HepG2 (cell line): Measurements from ENCODE around the gene GTSF1L. TPM values are rescaled to one million over a fixed set of nuclear protein-coding genes. Genes with fewer than 3 reads are reported as not detected.

Experiments
- AGO1 ChIP-seq: fragments of 200-400 bp; formaldehyde crosslinking; IDR thresholded peaks from 2 replicates; pipeline ENCODE4 v1.6.1; 2017; ENCODE audit warnings: mild to moderate bottlenecking, low read depth, low read length, moderate library complexity; ENCODE audit not compliant: poor library complexity, severe bottlenecking
- ATF7 ChIP-seq, 2 experiments: fragments of 450-650 bp in 1 of 2; sonication (generic) in 1 of 2; formaldehyde crosslinking in 1 of 2; IDR thresholded peaks; 2 replicates each; pipeline versions ENCODE4 v1.4.0 to v1.6.1; 2016 to 2020; ENCODE audit warnings: antibody characterized with exemption in 1 of 2, mild to moderate bottlenecking in 1 of 2, missing genetic modification reagents in 1 of 2
- DMTF1 ChIP-seq: sonication (generic); formaldehyde crosslinking; IDR thresholded peaks from 2 replicates; pipeline ENCODE4 v1.4.0; 2020; ENCODE audit warnings: mild to moderate bottlenecking, missing genetic modification reagents
- HDAC1 ChIP-seq: sonication (generic); formaldehyde crosslinking; IDR thresholded peaks from 2 replicates; pipeline ENCODE4 v1.5.1; 2020; ENCODE audit warnings: mild to moderate bottlenecking, missing genetic modification reagents
- HIVEP1 ChIP-seq: sonication (generic); formaldehyde crosslinking; IDR thresholded peaks from 2 replicates; pipeline ENCODE4 v1.4.0; 2020; ENCODE audit warnings: mild to moderate bottlenecking, missing genetic modification reagents
- HOXA7 ChIP-seq: sonication (generic); formaldehyde crosslinking; IDR thresholded peaks from 2 replicates; pipeline ENCODE4 v1.8.1; 2022; ENCODE audit warnings: mild to moderate bottlenecking, missing genetic modification reagents, moderate library complexity
- HOXA9 ChIP-seq: sonication (generic); formaldehyde crosslinking; IDR thresholded peaks from 2 replicates; pipeline ENCODE4 v1.8.1; 2022; ENCODE audit warnings: missing genetic modification reagents, mild to moderate bottlenecking, moderate library complexity, borderline replicate concordance
- KIAA2018 ChIP-seq: sonication (generic); formaldehyde crosslinking; IDR thresholded peaks from 2 replicates; pipeline ENCODE4 v1.5.0; 2020; ENCODE audit warnings: mild to moderate bottlenecking, missing genetic modification reagents, borderline replicate concordance
- KLF15 ChIP-seq: sonication (generic); formaldehyde crosslinking; IDR thresholded peaks from 2 replicates; pipeline ENCODE4 v1.8.1; 2023; ENCODE audit warnings: borderline replicate concordance, mild to moderate bottlenecking, inconsistent platforms, missing genetic modification reagents, mixed read lengths
- MTA1 ChIP-seq: sonication (generic); formaldehyde crosslinking; IDR thresholded peaks from 2 replicates; pipeline ENCODE4 v1.4.0; 2020; ENCODE audit warnings: missing genetic modification reagents, mild to moderate bottlenecking, borderline replicate concordance
- NFATC3 ChIP-seq: sonication (generic); formaldehyde crosslinking; IDR thresholded peaks from 2 replicates; pipeline ENCODE4 v1.5.1; 2020; ENCODE audit warnings: mild to moderate bottlenecking, missing genetic modification reagents
- POGZ ChIP-seq: sonication (generic); formaldehyde crosslinking; IDR thresholded peaks from 2 replicates; pipeline ENCODE4 v1.4.0; 2020; ENCODE audit warnings: mild to moderate bottlenecking, missing genetic modification reagents
- SKI ChIP-seq: fragments of 450-650 bp; IDR thresholded peaks from one replicate; pipeline ENCODE4 v1.6.1; 2018; ENCODE audit warnings: mild to moderate bottlenecking; ENCODE audit not compliant: partially characterized antibody
- XRCC5 ChIP-seq: fragments of 200-400 bp; formaldehyde crosslinking; optimal IDR thresholded peaks from 2 replicates; pipeline ENCODE3; 2017; ENCODE audit warnings: mild to moderate bottlenecking, low read length
- ZNF232 ChIP-seq: sonication (generic); formaldehyde crosslinking; IDR thresholded peaks from 2 replicates; pipeline ENCODE4 v1.4.0; 2020; ENCODE audit warnings: missing genetic modification reagents, borderline replicate concordance
- ZNF724P ChIP-seq: sonication (generic); formaldehyde crosslinking; IDR thresholded peaks from 2 replicates; pipeline ENCODE4 v1.8.0; 2022; ENCODE audit warnings: missing genetic modification reagents, borderline replicate concordance
- ZNF772 ChIP-seq: sonication (generic); formaldehyde crosslinking; IDR thresholded peaks from 2 replicates; pipeline ENCODE4 v1.5.0; 2020; ENCODE audit warnings: mild to moderate bottlenecking, missing genetic modification reagents
- ZNF776 ChIP-seq: sonication (generic); formaldehyde crosslinking; IDR thresholded peaks from 2 replicates; pipeline ENCODE4 v1.4.0; 2020; ENCODE audit warnings: mild to moderate bottlenecking, missing genetic modification reagents
- ZNF891 ChIP-seq: sonication (generic); formaldehyde crosslinking; IDR thresholded peaks from 2 replicates; pipeline ENCODE4 v1.5.0; 2020; ENCODE audit warnings: mild to moderate bottlenecking, missing genetic modification reagents
- ZSCAN21 ChIP-seq: sonication (generic); formaldehyde crosslinking; IDR thresholded peaks from 2 replicates; pipeline ENCODE4 v1.8.0; 2022; ENCODE audit warnings: mild to moderate bottlenecking, missing genetic modification reagents, moderate library complexity, borderline replicate concordance
- polyA plus RNA-seq, 8 experiments: library from polyadenylated mRNA; depleted of rRNA in 3 of 8; stranded (reverse) in 7 of 8; unstranded in 1 of 8; fragments of >200 nt; fragmentation: Illumina TruSeq in 4 of 8; extraction: Trizol in 4 of 8; gene quantifications; 2 replicates each; pipeline versions ENCODE4 v1.2.1 to v1.2.3, GENCODE V29; 2011 to 2016; ENCODE audit warnings: low read depth in 4 of 8, missing spikeins in 1 of 8, mixed read lengths in 1 of 8; ENCODE audit not compliant: insufficient read depth in 1 of 8
- total RNA-seq, 5 experiments: library from RNA; depleted of rRNA; stranded (reverse); fragments of >200 nt; fragmentation: Illumina TruSeq; extraction: Trizol; gene quantifications; 2 replicates each; pipeline ENCODE4 v1.2.3, GENCODE V29; 2016; ENCODE audit warnings: low read depth in 1 of 5

The GTSF1L gene
- total and polyA plus RNA-seq, 2 of the 13 experiments (the other 11 are each of a cell fraction or from before 2014, with no cell fraction given), result not detected

GRCh38 chr20:43749734-43750294 is 23.0 kb upstream of the GTSF1L start (continued):
- TF ChIP-seq HDAC1, result no peak
- TF ChIP-seq HOXA7, result no peak
- TF ChIP-seq ZNF724P, result 0 out of 2 replicates have a peak, but pooled peaks have one; percentile 32
- TF ChIP-seq NFATC3 (CRISPR knock-in tag), result no peak
- TF ChIP-seq ZSCAN21 (CRISPR knock-in tag), result peak; percentile 59; the same call in 1 of the 2 replicates
- TF ChIP-seq ZNF891 (CRISPR knock-in tag), result peak; percentile 78
- no peak for TF ChIP-seq SKI
- no peak for TF ChIP-seq DMTF1 (CRISPR knock-in tag)
- no peak; the same call in 1 of the 2 replicates for TF ChIP-seq HIVEP1
- no peak for TF ChIP-seq MTA1
- no peak for TF ChIP-seq KLF15 (CRISPR knock-in tag)
- TF ChIP-seq ZNF772 (CRISPR knock-in tag), result peak; percentile 48; the same call in 1 of the 2 replicates
- no peak for TF ChIP-seq POGZ
- no peak for TF ChIP-seq ZNF776
- no peak for TF ChIP-seq HOXA9
- 0 out of 2 replicates have a peak, but pooled peaks have one; percentile 20 for TF ChIP-seq ZNF232 (CRISPR knock-in tag)
- no peak for TF ChIP-seq ATF7 (IDR thresholded peaks at IDR 0.05)
- no peak for TF ChIP-seq ATF7 (CRISPR knock-in tag; IDR thresholded peaks at IDR 0.05)
- TF ChIP-seq XRCC5, result peak; percentile 98
- no peak for TF ChIP-seq KIAA2018 (CRISPR knock-in tag)
- TF ChIP-seq AGO1, result peak; percentile 69
